Germinal center (tissue), 1 donor: ENCODE data around the gene ABCB11.
A peak's percentile ranks its signal among the peaks of the same experiment; 100 is the strongest.

ENCODE experiments used
- DNase-seq: peaks from one replicate; pipeline ENCODE4 v3.0.0; 2012; ENCODE audit warnings: mixed read lengths, low spot score

The ABCB11 gene

GRCh38 chr2:168928113-168928831, 102.9 kb downstream of the ABCB11 start:
- no peak for DNase-seq

GRCh38 chr2:168926621-168927386, 104.3 kb downstream of the ABCB11 start:
- no peak for DNase-seq

- peak; percentile 25 for DNase-seq
Observed at GRCh38 chr2:168920504-168921157, 110.5 kb downstream of the ABCB11 start.

- DNase-seq = no peak
Observed at GRCh38 chr2:168916331-168916675, 114.8 kb downstream of the ABCB11 start.

GRCh38 chr2:168915441-168916330, 115.4 kb downstream of the ABCB11 start:
- no peak for DNase-seq

- DNase-seq = no peak
Observed at GRCh38 chr2:168913495-168913894, 117.6 kb downstream of the ABCB11 start.

GRCh38 chr2:168912901-168913369, 118.2 kb downstream of the ABCB11 start:
- DNase-seq = no peak

- DNase-seq = no peak
Observed at GRCh38 chr2:168912466-168912865, 118.7 kb downstream of the ABCB11 start.

- no peak for DNase-seq
Observed at GRCh38 chr2:168910330-168910729, 120.8 kb downstream of the ABCB11 start.

GRCh38 chr2:168907940-168908662, 123.0 kb downstream of the ABCB11 start:
- DNase-seq = no peak

- no peak for DNase-seq
Observed at GRCh38 chr2:168904358-168904757, 126.8 kb downstream of the ABCB11 start.

GRCh38 chr2:168903888-168904287, 127.2 kb downstream of the ABCB11 start:
- DNase-seq = no peak

GRCh38 chr2:168901003-168901402, 130.1 kb downstream of the ABCB11 start, which contains the start of gene G6PC2:
Gene G6PC2 (plus strand): TSS chr2:168901291. CDS start chr2:168901332, 41 bp downstream.
- DNase-seq = no peak

GRCh38 chr2:168897449-168897848, 133.7 kb downstream of the ABCB11 start:
- DNase-seq = no peak

- no peak for DNase-seq
Observed at GRCh38 chr2:168896783-168897182, 134.3 kb downstream of the ABCB11 start.

GRCh38 chr2:168895771-168896170, 135.4 kb downstream of the ABCB11 start:
- no peak for DNase-seq

GRCh38 chr2:168894720-168895119, 136.4 kb downstream of the ABCB11 start:
- no peak for DNase-seq

GRCh38 chr2:168894101-168894500, 137.0 kb downstream of the ABCB11 start:
- DNase-seq = no peak

- DNase-seq = no peak
Observed at GRCh38 chr2:168892327-168892726, 138.8 kb downstream of the ABCB11 start.

GRCh38 chr2:168890006-168890782, 140.9 kb downstream of the ABCB11 start, which contains the start of gene SPC25:
Gene SPC25 (minus strand): TSS chr2:168890430. CDS start chr2:168889519, 911 bp downstream.
- peak; percentile 97 for DNase-seq
